Measurements from ENCODE around the gene B4GAT1.
"Not testable (repeated sequence)": the region's sequence is repeated elsewhere in the genome, so short reads cannot be mapped to it uniquely, and the experiment has no call there.

GRCh38 chr11:66320289-66320688, 27.1 kb downstream of the B4GAT1 start:
- not testable (repeated sequence) for TF ChIP-seq CTCF (conservative IDR thresholded peaks at IDR 0.05; ENCODE audit: low read depth, low read length); EZH2 (IDR thresholded peaks at IDR 0.05; ENCODE audit: borderline replicate concordance, low read depth, low read length, poor library complexity, severe bottlenecking)

Data from A673 (cell line).